ENCODE measurements around the gene LBHD2.

DNA sequence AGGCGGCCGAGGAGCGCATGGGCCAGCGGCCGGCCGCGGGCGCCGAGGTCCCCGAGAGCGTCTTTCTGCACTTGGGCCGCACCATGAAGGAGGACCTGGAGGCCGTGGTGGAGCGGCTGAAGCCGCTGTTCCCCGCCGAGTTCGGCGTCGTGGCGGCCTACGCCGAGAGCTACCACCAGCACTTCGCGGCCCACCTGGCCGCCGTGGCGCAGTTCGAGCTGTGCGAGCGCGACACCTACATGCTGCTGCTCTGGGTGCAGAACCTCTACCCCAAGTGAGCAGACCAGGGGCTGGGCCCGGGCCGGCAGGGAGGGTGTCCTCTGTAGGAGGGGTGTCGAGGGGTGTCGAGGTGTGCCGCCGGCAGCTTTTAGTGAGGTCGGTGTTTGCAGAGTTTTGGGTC, 43.3 kb downstream of the LBHD2 start:
- no peak for TF ChIP-seq POLR2AphosphoS5 (IDR thresholded peaks at IDR 0.05; ENCODE audit: borderline replicate concordance, low read depth, low read length)
- TF ChIP-seq EZH2 (IDR thresholded peaks at IDR 0.05) = no peak
- no peak for TF ChIP-seq FOXP2 (optimal IDR thresholded peaks at IDR 0.05; ENCODE audit: control extremely low read depth, extremely low read length, insufficient read depth)
